ENCODE data around the gene NUB1. TPM values are rescaled to one million over a fixed set of nuclear protein-coding genes. Genes with fewer than 3 reads are reported as not detected.

NUB1 gene
- 10 to 100 TPM; 46.4 to 53.7 TPM for total RNA-seq

GRCh38 chr7:151341357-151342101 is at the start of gene NUB1:
TSS of gene NUB1 (plus strand) at chr7:151341812. CDS start at chr7:151345350, 3,538 bp downstream.
- 1% methylated on average over 64 of the region's 72 CpGs for WGBS
- Histone ChIP-seq H3K4me3 (peak within 1 kb of the TSS; percentile 81 to 95), H3K4me1 (replicated peaks) (peaks cover 7% of the 10 kb centered on the region), H3K27ac (peak within 1 kb of the TSS; percentile 72 to 80), H3K36me3 (peaks cover 0 to 7% of the 10 kb centered on the region in 2 donors), H3K27me3 (replicated peaks; ENCODE audit: insufficient read depth) (no peaks in the 10 kb centered on the region), H3K9me3 (no peaks in the 10 kb centered on the region)
- intact Hi-C loops (cut with DNase I) = loop anchor here (5.0 kb wide), 1 partner anchor 89 kb away; no protein-coding TSS in a partner anchor
- DNase-seq (ENCODE audit: low spot score) = peak; percentile 92
- TF ChIP-seq CTCF (IDR thresholded peaks at IDR 0.05) = peak in 2 of 4 experiments; percentile 35 to 47
- TF ChIP-seq POLR2AphosphoS5 (IDR thresholded peaks at IDR 0.05) = peak; percentile 77
- peak; percentile 86 for TF ChIP-seq POLR2A (IDR thresholded peaks at IDR 0.05)

GRCh38 chr7:151292850-151293249 is 48.8 kb upstream of the NUB1 start:
- Histone ChIP-seq H3K27ac (no peak overlapping the region), H3K4me1 (replicated peaks) (no peaks in the 10 kb centered on the region), H3K4me3 (no peak overlapping the region), H3K9me3 (no peaks in the 10 kb centered on the region), H3K27me3 (replicated peaks; ENCODE audit: insufficient read depth) (no peaks in the 10 kb centered on the region), H3K36me3 (no peaks in the 10 kb centered on the region)
- TF ChIP-seq POLR2A (IDR thresholded peaks at IDR 0.05) (no peak), CTCF (IDR thresholded peaks at IDR 0.05) (no peak)
- intact Hi-C loops (cut with DNase I) = no loop called here
- no peak for DNase-seq (ENCODE audit: low spot score)
- 74% methylated on average over 3 of the region's 3 CpGs for WGBS

GRCh38 chr7:151296202-151296992 is 45.2 kb upstream of the NUB1 start:
- intact Hi-C loops (cut with DNase I) = no loop called here
- Histone ChIP-seq H3K27ac (no peak overlapping the region), H3K4me1 (replicated peaks) (no peaks in the 10 kb centered on the region), H3K27me3 (replicated peaks; ENCODE audit: insufficient read depth) (no peaks in the 10 kb centered on the region), H3K9me3 (no peaks in the 10 kb centered on the region), H3K36me3 (no peaks in the 10 kb centered on the region), H3K4me3 (no peak overlapping the region)
- DNase-seq (ENCODE audit: low spot score) = no peak
- TF ChIP-seq POLR2AphosphoS5 (IDR thresholded peaks at IDR 0.05) (no peak), POLR2A (IDR thresholded peaks at IDR 0.05) (no peak), CTCF (IDR thresholded peaks at IDR 0.05) (no peak)
- 56% methylated on average over 3 of the region's 3 CpGs for WGBS

GRCh38 chr7:151298765-151299164 is 42.8 kb upstream of the NUB1 start:
- no peak for TF ChIP-seq POLR2AphosphoS5 (IDR thresholded peaks at IDR 0.05)
- TF ChIP-seq POLR2A (IDR thresholded peaks at IDR 0.05) = no peak
- TF ChIP-seq CTCF (IDR thresholded peaks at IDR 0.05) = no peak
- no peaks in the 10 kb centered on the region for H3K4me1 ChIP-seq (replicated peaks)
- no peaks in the 10 kb centered on the region for H3K27me3 ChIP-seq (replicated peaks; ENCODE audit: insufficient read depth)
- WGBS = 59% methylated on average over 5 of the region's 5 CpGs
- no peak overlapping the region for H3K4me3 ChIP-seq
- H3K36me3 ChIP-seq = no peaks in the 10 kb centered on the region
- H3K9me3 ChIP-seq = no peaks in the 10 kb centered on the region
- no peak for DNase-seq (ENCODE audit: low spot score)
- intact Hi-C loops (cut with DNase I) = no loop called here
- H3K27ac ChIP-seq = no peak overlapping the region
